Retinal pigment epithelial cell (primary cell): ENCODE results near the gene RBL2.

ENCODE experiments used
- DNase-seq: peaks from one replicate; pipeline ENCODE4 v3.0.0-alpha.2; 2010; ENCODE audit warnings: low read depth
- H3K4me3 ChIP-seq: 2 replicates; pipeline ENCODE4 v1.5.1; 2011; ENCODE audit warnings: mild to moderate bottlenecking, low read length, control low read depth, moderate library complexity
- TF ChIP-seq, protein P1 (sequence below): conservative IDR thresholded peaks from 2 replicates; pipeline ENCODE4 v1.5.1; 2011; ENCODE audit warnings: low read depth, low read length, control low read depth, inconsistent platforms

RBL2 gene

GRCh38 chr16:53433509-53433908, 762 bp upstream of the RBL2 start:
- DNase-seq, result no peak
- TF ChIP-seq, protein P1, sequence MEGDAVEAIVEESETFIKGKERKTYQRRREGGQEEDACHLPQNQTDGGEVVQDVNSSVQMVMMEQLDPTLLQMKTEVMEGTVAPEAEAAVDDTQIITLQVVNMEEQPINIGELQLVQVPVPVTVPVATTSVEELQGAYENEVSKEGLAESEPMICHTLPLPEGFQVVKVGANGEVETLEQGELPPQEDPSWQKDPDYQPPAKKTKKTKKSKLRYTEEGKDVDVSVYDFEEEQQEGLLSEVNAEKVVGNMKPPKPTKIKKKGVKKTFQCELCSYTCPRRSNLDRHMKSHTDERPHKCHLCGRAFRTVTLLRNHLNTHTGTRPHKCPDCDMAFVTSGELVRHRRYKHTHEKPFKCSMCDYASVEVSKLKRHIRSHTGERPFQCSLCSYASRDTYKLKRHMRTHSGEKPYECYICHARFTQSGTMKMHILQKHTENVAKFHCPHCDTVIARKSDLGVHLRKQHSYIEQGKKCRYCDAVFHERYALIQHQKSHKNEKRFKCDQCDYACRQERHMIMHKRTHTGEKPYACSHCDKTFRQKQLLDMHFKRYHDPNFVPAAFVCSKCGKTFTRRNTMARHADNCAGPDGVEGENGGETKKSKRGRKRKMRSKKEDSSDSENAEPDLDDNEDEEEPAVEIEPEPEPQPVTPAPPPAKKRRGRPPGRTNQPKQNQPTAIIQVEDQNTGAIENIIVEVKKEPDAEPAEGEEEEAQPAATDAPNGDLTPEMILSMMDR, result no peak
- no peak overlapping the region for H3K4me3 ChIP-seq

GRCh38 chr16:53433930-53434376, 318 bp upstream of the RBL2 start:
- DNase-seq, result no peak
- TF ChIP-seq, protein P1, result no peak
- peak overlapping the region; percentile 96 for H3K4me3 ChIP-seq

- peak overlapping the region; percentile 96 for H3K4me3 ChIP-seq
- peak; percentile 79 for DNase-seq
- TF ChIP-seq, protein P1, result no peak
Observed at GRCh38 chr16:53435066-53435688, 906 bp downstream of the RBL2 start.

DNA sequence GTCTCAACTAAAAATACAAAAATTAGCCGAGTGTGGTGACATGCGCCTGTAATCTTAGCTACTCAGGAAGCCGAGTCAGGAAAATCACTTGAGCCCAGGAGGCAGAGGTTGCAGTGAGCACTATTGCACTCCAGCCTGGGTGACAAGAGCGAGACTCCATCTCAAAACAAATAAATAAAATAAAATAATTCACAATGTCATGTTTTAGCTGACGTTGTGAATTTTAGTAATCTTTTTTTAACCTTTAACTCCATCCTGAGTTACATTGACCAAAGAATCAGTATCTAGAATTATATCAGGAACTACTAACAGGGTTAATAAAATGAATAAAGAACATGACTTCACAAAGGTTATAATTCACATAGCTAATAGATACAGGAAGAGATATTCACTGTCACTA, 5.9 kb downstream of the RBL2 start:
- TF ChIP-seq, protein P1, result no peak
- no peak overlapping the region for H3K4me3 ChIP-seq
- no peak for DNase-seq

DNA sequence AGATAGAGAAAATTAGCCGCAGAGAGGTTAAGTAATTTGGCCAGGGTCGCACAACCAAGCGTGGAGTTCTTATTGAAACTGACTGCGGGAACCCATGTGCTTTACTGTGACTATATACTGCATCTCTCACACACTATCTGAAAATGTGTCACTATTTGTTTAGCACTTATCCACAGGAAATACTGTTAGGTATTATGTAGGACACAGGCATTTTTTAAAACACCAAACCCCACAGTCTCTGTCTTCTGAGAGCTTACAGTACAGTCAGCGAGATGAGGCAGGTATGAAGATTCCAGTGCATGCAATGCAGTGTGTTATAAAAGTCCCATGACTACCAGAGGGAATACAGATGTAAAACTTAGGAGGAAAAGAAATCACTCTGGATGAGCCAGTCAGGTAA, 11.3 kb downstream of the RBL2 start:
- no peak for DNase-seq
- H3K4me3 ChIP-seq, result no peak overlapping the region
- TF ChIP-seq, protein P1, result no peak

DNA sequence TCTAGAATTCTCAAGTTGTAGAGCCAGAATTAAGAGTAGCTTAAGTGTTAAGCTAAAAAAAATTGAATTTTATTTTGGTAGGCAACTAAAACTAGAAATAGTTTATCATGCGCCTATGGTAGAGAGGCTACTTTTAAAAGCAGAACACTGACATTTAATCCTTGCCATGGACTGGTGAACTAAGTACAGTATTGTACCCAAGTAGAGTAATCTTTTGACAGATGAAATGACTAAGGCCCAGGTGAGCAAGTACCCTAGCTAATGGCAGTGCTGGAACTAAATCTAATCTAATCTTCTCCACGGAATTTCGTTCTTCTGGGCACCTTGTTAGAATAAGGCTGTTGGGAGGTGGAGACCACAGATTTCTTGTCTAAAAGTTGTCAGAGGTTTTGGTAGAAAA, 11.8 kb downstream of the RBL2 start:
- DNase-seq, result no peak
- no peak overlapping the region for H3K4me3 ChIP-seq
- TF ChIP-seq, protein P1, result no peak

- TF ChIP-seq, protein P1, result no peak
- DNase-seq, result no peak
- no peak overlapping the region for H3K4me3 ChIP-seq
Observed at GRCh38 chr16:53449816-53450517, 15.7 kb downstream of the RBL2 start.
